ENCODE measurements around the gene MAGEA6. TPM values are rescaled to one million over a fixed set of nuclear protein-coding genes. Genes with fewer than 3 reads are reported as not detected.
"Not testable (repeated sequence)": the region's sequence is repeated elsewhere in the genome, so short reads cannot be mapped to it uniquely, and the experiment has no call there.

Gene MAGEA6
- polyA plus RNA-seq, 4 donors = not detected

DNA sequence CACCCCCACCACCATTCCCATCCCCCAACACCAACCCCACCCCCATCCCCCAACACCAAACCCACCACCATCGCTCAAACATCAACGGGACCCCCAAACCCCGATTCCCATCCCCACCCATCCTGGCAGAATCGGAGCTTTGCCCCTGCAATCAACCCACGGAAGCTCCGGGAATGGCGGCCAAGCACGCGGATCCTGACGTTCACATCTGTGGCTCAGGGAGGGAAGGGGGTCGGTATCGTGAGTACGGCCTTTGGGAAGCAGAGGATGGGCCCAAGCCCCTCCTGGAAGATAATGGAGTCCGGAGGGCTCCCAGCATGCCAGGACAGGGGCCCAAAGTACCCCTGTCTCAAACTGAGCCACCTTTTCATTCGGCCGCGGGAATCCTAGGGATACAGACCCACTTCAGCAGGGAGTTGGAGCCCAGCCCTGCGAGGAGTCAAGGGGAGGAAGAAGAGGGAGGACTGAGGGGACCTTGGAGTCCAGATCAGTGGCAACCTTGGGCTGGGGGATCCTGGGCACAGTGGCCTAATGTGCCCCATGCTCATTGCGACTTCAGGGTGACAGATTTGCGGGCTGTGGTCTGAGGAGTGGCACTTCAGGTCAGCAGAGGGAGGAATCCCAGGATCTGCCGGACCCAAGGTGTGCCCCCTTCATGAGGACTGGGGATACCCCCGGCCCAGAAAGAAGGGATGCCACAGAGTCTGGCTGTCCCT is 35.2 kb downstream of the MAGEA6 start:
- DNase-seq (ENCODE audit: low read depth in 4 of 4, low spot score in 3 of 4) = not testable (repeated sequence)

DNA sequence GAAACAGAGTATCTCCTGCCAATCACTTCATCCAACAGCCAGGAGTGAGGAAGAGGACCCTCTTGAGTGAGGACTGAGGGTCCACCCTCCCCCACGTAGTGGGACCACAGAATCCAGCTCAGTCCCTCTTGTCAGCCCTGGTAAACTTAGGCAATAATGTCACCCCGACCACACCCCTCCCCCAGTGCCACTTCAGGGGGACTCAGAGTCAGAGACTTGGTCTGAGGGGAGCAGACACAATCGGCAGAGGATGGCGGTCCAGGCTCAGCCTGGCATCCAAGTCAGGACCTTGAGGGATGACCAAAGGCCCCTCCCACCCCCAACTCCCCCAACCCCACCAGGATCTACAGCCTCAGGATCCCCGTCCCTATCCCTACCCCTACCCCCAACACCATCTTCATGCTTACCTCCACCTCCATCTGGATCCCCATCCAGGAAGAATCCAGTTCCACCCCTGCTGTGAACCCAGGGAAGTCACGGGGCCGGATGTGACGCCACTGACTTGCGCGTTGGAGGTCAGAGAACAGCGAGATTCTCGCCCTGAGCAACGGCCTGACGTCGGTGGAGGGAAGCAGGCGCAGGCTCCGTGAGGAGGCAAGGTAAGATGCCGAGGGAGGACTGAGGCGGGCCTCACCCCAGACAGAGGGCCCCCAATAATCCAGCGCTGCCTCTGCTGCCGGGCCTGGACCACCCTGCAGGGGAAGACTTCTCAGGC is 36.1 kb downstream of the MAGEA6 start, which contains the start of the genes CSAG1 and MAGEA12:
Gene CSAG1 (minus strand): TSS at position 461 of the 715 bp plus-strand sequence. CDS start 1,261 bp downstream, outside the sequence.
Gene MAGEA12 (plus strand): TSS at position 497 of the 715 bp plus-strand sequence. CDS start 2,405 bp downstream, outside the sequence.
- no peak for DNase-seq (ENCODE audit: low read depth in 4 of 4, low spot score in 3 of 4)

DNA sequence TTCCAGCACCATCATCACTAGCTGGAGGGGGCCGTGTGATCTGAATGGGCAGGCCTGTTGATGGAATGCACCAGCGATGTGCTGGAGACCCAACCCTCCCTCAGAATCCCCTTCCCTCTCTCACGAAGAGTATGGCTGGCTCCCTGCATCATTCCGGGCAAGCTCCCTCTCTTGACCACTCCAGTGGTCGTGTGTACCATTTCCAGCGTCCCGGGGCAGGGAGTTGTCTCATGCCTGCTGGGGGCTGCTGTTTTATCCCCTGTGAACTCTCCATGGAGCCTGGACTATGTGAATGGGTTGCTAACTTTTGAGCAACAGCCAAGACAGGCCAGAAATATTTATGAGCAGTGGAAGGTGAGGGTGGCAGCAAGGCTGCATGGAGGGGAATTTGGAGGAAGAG is 44.1 kb downstream of the MAGEA6 start:
- no peak for DNase-seq (ENCODE audit: low read depth in 4 of 4, low spot score in 3 of 4)

Other genes starting within 250 kb of the MAGEA6 start
- gene GABRQ, start 131.8 kb downstream of the MAGEA6 start, polyA plus RNA-seq (ENCODE audit: insufficient read length in 4 of 4) = 1 to 10 TPM; 1.1 to 3.3 (median 1.8) TPM
- gene MAGEA3, start 70.9 kb downstream of the MAGEA6 start, polyA plus RNA-seq (ENCODE audit: insufficient read length in 4 of 4) = not detected
- gene CSAG2, start 60.4 kb downstream of the MAGEA6 start, polyA plus RNA-seq (ENCODE audit: insufficient read length in 4 of 4) = not detected
- not detected for gene MAGEA2B, start 55.1 kb downstream of the MAGEA6 start, polyA plus RNA-seq (ENCODE audit: insufficient read length in 4 of 4)
- not detected for gene CSAG1, start 36.0 kb downstream of the MAGEA6 start, polyA plus RNA-seq (ENCODE audit: insufficient read length in 4 of 4)
- not detected for gene MAGEA12, start 35.9 kb downstream of the MAGEA6 start, polyA plus RNA-seq (ENCODE audit: insufficient read length in 4 of 4)
- not detected for gene MAGEA2, start 15.8 kb downstream of the MAGEA6 start, polyA plus RNA-seq (ENCODE audit: insufficient read length in 4 of 4)
- gene CSAG3, start 10.5 kb downstream of the MAGEA6 start, polyA plus RNA-seq (ENCODE audit: insufficient read length in 4 of 4) = not detected
- gene CETN2, start 61.1 kb upstream of the MAGEA6 start, polyA plus RNA-seq (ENCODE audit: insufficient read length in 4 of 4) = 100 to 1,000 TPM in 3 of 4 donors, 10 to 100 TPM in 1; 74.6 to 141 (median 113) TPM
- gene NSDHL, start 61.4 kb upstream of the MAGEA6 start, polyA plus RNA-seq (ENCODE audit: insufficient read length in 4 of 4) = 10 to 100 TPM; 20.1 to 33.7 (median 27.5) TPM
- 10 to 100 TPM; 35.3 to 54.9 (median 43.0) TPM for gene ZNF185, start 128.4 kb upstream of the MAGEA6 start, polyA plus RNA-seq (ENCODE audit: insufficient read length in 4 of 4)
- gene PNMA5, start 224.4 kb upstream of the MAGEA6 start, polyA plus RNA-seq (ENCODE audit: insufficient read length in 4 of 4) = under 1 TPM in 3 of 4 donors, not detected in 1; 0.07 to 0.36 (median 0.12) TPM

All from left renal pelvis (tissue), 4 donors.